T-helper 22 cell (primary cell): Measurements from ENCODE around the gene RIPK3.

Experiments
- DNase-seq: peaks from one replicate; pipeline ENCODE4 v3.0.0-alpha.2; 2020; ENCODE audit warnings: low read depth

RIPK3 gene

DNA sequence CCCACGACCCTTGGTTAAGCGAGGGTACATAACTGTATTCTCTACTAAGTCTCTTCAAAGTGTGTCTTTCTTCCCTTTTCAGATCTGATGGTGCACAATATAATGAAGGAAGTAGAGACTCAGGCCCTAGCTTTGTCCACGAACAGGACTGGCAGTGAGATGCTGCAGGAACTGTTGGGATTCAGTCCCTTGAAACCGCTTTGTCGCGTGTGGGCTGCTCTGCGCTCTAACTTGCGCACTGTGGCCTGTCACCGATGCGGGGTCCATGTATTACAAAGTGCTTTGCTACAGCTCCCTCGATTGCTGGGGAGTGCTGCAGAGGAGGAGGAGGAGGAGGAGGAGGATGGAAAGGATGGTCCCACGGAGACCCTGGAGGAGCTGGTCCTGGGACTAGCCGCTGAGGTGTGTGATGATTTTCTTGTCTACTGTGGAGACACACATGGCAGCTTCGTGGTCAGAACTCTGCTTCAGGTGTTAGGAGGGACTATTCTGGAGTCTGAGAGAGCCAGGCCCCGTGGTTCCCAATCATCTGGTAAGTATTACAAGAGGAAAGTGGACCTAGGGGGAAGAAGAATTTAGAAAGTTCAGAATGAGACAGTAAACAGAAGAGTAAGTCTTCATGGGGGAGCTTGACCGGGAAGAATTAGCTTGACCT, 39.3 kb downstream of the RIPK3 start:
- DNase-seq: no peak

- DNase-seq: peak; percentile 82
These were observed 40.3 kb downstream of the RIPK3 start, which contains the start of the genes DHRS1 and NOP9 for GRCh38 chr14:24299255-24300191. DHRS1 (minus strand) TSS chr14:24299780; CDS start chr14:24299106, 674 bp downstream. NOP9 (plus strand) TSS chr14:24299850; CDS start chr14:24299955, 105 bp downstream.

GRCh38 chr14:24298892-24299254, 40.9 kb downstream of the RIPK3 start:
- DNase-seq: no peak

- no peak for DNase-seq
These were observed 42.4 kb downstream of the RIPK3 start for GRCh38 chr14:24297190-24297964.

DNA sequence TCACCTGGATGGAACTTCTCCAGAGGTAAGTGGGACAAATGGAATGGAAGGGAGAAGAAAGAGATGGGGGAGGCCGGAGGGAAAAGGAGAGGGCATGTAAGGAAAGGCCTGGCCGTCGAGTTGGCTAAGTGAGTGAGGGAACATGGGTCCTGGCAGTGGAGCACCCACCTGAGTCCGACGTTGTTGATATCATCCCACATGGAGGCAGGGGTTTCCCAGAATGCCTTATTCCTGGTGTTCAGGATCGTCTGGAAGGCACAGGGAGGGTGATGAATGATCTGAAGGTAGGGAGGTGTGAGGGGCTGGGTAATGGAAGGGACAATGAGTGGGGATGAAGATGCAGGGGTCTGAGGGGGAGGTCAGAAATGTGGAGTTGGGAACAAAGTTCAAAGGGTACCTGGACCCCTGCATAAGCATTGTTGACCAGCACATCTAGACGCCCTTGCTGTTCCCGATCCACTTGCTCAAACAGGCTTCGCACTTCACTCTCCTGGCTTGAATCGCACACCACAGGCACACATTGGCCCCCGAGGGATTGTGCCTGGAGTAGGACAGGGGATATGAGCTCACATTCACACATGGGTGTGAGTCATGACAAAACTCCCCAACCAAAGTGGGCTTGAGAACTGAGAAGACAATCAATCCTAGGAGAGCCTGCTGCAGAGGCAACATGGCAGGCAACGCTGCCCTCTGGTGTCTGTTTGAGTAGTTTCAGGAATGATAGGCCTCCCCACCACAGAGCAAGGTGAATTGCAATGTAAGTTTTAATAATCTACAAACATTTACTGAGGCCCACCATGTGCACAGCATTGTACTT, 43.2 kb downstream of the RIPK3 start:
- DNase-seq: peak; percentile 53

- no peak for DNase-seq
These were observed 46.3 kb downstream of the RIPK3 start for GRCh38 chr14:24293525-24293924.

GRCh38 chr14:24292118-24292807, 47.5 kb downstream of the RIPK3 start:
- no peak for DNase-seq

DNA sequence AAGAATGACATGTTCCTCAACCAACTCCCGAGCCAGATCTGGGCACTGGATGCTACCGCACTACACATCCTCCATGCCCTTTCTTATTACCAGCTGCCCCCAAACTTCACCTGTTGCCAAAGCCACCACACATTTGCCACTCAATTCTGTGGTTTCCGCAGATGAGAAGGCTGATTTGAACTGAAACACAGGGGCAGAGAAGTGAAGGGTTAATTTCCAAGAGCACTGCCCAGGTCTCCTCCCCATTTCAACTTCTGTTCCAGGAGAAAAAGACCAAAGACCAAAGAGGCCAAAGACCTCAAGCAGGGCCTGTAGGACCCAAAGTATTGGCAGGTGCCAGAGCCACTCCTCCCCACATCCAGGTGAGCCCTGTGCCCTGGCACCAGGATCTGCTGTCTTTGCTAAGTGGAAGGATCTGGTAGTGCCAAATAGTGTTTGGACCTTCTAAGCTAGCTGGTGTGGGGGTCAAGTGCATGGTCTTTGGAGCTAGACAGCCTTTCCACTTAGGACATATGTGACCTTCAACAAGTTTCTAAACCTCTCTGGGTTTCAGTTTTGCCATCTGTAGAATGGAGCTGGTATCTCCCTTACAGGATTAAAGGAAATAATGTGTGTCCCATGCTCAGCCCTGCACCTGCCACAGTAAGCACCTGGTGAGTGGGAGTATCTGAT, 48.2 kb downstream of the RIPK3 start:
- DNase-seq: no peak

DNA sequence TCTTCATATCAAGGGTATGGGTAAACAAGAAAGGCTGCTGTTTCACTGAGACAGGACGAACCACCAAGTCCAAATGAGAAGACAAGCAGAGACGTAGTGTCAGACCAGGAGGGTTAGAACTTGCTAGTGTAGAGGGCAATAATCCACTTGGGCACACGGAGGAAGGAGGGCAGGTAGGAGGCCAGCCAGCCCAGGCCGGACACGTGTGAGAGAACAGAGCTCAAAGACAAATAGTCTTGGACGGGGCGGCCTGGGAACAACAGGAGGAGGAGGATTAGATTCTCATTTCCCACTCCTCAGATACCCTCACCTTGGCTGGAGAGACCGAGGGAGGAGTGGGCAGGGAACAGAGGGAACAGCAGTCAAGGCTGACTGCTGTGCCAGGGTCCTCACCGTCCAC, 49.0 kb downstream of the RIPK3 start:
- DNase-seq: no peak

- no peak for DNase-seq
These were observed 50.0 kb downstream of the RIPK3 start for GRCh38 chr14:24289649-24290280.

- no peak for DNase-seq
These were observed 52.8 kb downstream of the RIPK3 start for GRCh38 chr14:24286996-24287395.
